Stimulated activated naive CD4-positive, alpha-beta T cell treated with Interleukin-2 at 50 U/mL for 16 hours (primary cell): ENCODE results near the gene TSR3.
A peak's percentile ranks its signal among the peaks of the same experiment; 100 is the strongest.

Experiments used
- DNase-seq: peaks from one replicate; lab custom pipeline; 2025; lab: John Stamatoyannopoulos, UW

TSR3 gene

DNA sequence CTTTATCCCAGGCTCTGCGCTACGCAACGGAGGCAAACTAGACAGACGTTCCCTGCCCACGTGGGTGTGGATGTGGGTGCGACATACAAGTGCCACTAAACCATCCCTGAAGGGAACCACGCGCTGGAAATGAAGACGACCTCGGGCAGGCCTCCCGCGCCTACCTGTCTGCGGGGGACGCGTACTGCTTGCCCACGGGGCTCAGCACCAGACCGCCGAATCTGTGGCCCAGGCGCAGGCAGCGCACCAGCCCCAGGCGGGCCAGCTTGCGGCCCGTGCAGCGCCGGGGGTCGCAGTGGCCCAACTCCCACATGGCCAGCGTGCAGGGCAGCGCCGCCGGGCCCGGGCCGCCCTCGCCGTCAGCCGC, 480 bp downstream of the TSR3 start:
- no peak for DNase-seq

DNA sequence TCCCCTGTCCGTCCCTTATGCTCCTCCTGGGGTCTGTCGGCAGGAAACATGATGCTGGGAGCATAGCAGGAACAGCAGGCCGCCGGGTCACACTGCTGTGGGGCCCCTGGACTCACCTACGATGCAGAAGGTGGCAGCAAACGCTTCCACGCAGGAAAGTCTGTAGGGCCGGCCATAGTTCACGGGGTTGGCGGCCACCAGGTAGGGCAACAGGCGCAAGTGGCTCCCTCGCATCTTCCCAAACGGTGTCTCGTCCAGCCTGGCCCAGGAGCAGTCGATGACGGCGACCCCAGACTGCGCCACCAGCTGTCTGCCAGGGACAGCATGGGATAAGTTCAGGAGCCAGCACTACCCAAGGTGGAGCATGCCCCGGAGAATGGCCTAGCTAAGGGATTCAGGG, 987 bp downstream of the TSR3 start:
- no peak for DNase-seq

- no peak for DNase-seq
These were observed 1.7 kb downstream of the TSR3 start for GRCh38 chr16:1349951-1350350.

GRCh38 chr16:1349351-1349750, 2.3 kb downstream of the TSR3 start:
- DNase-seq: no peak

DNA sequence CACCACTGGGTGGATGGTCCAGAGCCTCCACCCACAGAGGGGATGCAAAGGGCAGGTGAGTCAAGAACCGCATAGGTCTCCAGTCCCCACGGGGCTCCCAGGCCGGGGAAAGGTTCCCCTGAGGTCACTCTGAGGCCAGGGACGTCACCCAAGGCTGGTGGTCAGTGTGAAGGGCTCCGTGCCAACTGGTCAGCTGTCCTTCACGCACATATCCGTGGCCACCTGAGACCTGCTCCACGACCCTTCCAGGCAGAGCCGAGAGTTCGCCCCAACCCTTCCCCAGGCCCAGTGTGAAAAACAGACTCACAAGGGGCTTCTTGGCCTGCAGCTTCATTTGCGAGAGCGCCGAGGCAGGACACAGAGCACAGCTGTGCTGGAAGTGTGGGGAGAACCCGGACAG, 2.8 kb downstream of the TSR3 start:
- no peak for DNase-seq

- no peak for DNase-seq
These were observed 3.2 kb downstream of the TSR3 start for GRCh38 chr16:1348441-1348840.

- no peak for DNase-seq
These were observed 3.7 kb downstream of the TSR3 start for GRCh38 chr16:1347962-1348361.

- DNase-seq: no peak
These were observed 4.3 kb downstream of the TSR3 start for GRCh38 chr16:1347286-1347855.

GRCh38 chr16:1346422-1347285, 5.0 kb downstream of the TSR3 start:
- DNase-seq: no peak

- no peak for DNase-seq
These were observed 5.8 kb downstream of the TSR3 start for GRCh38 chr16:1345651-1346421.

DNA sequence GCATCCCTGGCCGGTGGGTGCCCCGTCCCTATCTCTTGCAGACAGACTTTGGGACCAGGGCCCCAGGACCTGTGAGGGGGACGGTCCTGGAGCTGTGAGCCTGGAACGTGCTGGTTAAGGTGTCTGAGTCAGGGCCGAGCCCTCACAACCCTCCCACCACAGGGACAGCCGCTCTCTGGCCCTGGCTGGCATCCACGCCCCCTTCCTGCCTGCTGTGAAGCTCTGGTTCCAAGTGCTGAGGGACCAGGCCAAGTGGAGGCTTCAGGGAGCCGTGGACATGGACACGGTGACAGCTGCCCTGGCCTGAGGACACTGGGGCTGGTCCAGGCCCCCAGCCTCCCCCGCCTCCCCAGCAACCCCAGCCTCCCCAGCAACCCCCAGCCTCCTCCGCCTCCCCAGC, 6.6 kb downstream of the TSR3 start:
- DNase-seq: no peak

DNA sequence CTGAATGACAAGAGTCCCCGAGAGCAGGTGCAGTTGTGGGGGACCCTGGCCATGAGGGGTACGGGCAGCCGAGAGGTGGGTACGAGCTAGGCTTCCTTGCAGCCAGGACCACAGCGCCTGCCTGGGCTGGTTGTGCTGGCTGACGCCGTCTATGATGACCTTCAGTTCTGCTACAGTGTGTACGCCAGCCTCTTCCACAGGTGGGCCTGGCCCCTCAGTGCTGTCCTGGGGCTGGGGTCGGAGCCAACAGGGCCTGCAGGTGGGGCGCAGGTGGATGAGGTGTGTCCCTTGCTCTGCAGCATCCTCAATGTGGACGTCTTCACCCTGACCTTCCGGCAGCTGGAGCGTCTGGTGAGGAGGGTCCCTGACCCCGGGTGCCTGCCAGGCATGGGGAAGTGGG, 7.2 kb downstream of the TSR3 start:
- DNase-seq: no peak

GRCh38 chr16:1343428-1344242, 8.0 kb downstream of the TSR3 start:
- no peak for DNase-seq

GRCh38 chr16:1342526-1343427, 8.9 kb downstream of the TSR3 start:
- DNase-seq: peak; percentile 86

DNA sequence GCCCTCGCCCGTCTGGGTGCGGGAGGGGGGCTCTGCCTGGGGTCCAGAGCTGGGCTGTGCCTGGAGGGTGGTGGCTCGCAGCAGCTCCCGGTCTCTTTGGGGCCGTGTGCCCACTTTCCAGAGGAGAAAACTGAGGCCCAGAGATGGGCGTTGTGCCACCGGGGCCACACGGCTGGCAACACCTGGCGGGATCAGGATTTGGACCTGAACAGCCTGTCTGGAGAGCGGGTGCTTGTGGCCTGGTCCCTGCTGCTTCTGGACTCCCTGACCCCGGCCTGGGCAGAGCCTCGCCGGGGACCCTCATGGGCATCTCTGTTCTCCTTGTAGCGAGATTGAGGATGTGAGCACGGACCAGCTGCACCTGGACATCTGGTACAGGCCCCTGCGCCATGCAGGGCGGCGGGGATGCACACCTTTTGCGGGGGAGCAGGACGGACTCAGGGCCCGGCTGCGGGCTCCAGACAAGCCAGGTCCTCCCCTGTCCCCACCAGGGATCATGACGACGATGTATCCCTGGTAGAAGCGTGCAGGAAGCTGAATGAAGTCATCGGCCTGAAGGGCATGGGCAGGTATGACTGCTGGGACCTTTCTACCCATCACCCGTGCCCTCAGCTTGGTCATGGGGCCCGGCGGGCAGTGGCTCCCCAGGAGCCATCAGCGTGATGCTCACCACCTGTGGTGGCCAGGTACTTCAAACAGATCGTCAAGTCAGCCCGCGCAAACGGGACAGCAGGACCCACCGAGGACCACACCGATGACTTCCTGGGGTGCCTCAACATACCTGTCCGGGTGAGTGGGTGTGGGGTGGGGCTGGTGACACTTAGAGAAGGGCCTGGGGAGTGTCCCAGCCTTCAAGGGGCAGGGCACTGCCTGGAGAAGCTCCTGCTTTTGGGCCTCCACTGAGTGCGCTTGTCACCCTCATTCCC, 9.9 kb downstream of the TSR3 start:
- DNase-seq: no peak

GRCh38 chr16:1340730-1341494, 10.8 kb downstream of the TSR3 start:
- DNase-seq: no peak

DNA sequence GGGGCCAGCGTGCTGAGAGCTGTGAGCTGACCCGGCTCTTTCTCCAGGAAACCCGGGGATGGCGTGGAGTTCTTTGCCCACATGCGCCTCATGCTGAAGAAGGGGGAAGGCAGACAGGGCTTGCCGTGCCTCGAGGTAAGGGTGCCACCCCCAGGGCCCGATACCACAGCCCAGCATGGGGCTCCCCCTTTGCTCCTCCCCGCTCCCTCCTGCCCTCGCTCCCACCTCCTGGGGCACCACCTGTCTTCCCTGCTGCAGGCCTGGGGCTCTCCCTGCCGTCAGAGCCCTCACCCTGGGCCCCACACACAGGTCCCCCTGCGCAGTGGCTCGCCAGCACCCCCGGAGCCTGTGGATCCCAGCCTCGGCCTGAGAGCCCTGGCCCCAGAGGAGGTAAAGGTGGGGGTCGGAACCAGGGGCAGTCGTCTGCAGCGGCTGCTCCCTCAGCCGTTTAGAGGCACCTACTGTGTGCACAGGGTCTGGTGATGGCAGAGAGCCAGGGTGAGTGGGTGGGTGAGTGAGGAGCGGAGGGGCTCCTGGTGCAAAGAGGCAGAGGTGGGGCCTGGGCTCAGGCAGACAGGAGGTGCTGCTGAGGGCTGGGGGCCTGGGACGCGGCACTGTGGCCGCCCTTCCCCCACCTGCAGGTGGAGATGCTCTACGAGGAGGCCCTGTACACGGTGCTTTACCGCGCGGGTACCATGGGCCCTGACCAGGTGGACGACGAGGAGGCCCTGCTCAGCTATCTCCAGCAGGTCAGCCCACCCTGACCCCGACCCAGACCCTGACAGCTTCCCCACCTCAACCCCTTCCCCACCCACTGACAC, 12.6 kb downstream of the TSR3 start:
- no peak for DNase-seq

DNA sequence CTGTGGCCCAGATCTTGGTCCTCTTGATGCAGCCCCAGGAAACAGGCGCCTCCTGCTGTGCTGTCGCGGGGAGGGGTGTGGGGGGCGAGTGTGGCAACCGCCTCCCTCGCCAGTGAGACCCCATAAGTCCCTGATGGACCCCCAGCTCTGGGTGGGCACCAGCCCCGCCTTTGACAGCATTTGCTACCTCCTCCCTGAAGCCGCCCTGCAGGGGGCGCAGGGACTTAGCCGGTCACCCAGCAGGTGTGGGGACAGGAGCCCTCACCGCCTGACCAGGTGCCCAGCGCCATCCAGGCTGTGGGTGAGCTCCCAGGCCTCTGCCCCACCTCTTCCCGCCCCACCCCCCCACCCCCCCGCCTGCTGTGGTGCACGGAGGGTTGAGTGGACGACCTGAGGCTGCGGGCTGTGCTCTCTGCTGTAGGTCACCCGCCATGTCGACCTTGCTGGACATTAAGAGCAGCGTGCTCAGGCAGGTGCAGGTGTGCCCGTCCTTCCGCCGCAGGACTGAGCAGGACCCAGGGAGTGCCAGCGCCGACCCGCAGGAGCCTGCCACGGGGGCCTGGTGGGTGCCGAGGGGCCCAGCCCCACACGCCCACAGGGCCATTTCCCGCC, 13.5 kb downstream of the TSR3 start:
- DNase-seq: no peak
